GM12874 (cell line): Measurements from ENCODE around the gene GREM1.

Source experiments
- CTCF ChIP-seq: IDR thresholded peaks from 2 replicates; pipeline ENCODE4 v1.5.1; 2011; ENCODE audit warnings: low read depth, mild to moderate bottlenecking, control low read depth, low read length, moderate library complexity; ENCODE audit not compliant: insufficient read depth

Gene GREM1

DNA sequence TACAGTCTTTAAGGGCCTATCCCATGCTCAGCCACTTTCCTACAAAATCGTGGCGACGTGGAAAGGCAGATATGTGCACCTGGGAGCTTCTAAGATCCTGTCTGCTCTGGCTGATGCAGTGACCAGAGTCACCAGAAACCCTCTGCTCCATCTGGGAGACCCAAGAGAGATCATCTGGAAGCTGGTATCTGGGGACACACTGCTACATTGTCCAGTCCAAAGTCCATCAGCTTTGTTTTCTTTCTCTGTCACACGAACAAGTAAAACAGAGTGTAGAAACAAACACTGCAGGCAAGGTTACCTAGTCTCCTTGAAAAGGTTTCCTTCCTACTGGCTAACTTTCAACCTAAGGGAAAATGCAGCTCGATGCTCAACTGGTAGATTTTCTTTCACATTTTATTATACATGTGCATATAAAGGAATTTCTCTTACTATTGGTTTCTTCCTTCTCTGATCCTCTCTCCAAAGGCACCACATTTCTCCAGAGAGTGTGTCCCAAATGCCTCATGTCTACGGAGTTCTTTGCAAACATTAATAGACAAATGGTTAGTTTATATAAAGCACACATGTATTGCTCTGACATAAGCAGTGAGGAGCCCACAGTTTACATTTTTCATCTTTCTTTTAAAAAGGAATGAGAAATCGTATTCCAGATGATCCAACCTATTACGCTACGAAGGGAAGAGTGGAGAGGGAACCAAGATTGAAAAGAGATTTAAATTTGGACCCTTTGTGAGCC is 8.3 kb upstream of the GREM1 start:
- TF ChIP-seq CTCF, result no peak

DNA sequence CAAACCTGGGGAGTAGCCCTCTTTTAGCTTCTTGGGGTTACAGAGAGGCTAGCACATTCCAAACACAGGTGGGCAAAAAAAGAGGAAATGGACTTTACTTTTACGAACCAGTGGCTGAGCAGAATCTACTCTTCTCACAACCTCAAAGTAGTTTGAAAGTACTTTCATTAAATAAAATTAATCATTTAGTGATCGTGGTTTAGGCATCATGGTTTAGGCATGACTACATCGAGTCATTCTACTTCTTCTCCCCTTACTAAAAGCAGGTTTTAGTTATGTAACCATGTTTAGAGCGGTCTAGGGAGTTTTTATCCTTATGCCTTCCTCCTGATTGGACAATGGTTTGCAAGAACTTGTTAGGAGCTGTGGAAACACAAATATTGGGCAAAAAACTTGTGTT is 2.5 kb upstream of the GREM1 start:
- TF ChIP-seq CTCF, result no peak

- TF ChIP-seq CTCF, result no peak
Measured at GRCh38 chr15:32716216-32716914, 1.4 kb upstream of the GREM1 start.

DNA sequence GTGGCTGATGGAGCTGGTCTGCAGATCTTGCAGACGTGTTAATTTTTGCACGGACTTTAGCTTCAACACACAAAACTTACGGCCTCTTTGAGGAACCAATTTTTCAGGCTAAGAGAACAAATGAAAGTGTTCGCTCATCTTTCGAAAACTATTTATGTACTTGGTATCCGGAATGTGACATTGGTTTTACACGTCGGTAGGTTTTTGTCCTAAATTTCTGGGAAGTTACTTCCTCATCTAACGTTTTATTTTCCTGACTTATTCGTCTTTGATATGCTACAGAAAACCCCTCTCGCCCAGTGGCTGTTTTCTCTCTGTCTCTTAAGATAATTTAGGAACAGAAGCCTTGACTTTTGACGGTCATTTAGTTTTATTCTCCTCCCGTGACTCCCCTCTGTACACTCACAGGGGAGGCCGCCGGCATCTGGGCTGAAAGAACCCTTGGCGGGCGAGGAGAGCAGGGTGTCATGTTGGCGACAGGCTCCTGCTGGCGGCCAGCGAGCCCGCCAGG is 834 bp upstream of the GREM1 start:
- no peak for TF ChIP-seq CTCF

GRCh38 chr15:32718227-32718820 is 520 bp downstream of the GREM1 start:
- TF ChIP-seq CTCF, result no peak

DNA sequence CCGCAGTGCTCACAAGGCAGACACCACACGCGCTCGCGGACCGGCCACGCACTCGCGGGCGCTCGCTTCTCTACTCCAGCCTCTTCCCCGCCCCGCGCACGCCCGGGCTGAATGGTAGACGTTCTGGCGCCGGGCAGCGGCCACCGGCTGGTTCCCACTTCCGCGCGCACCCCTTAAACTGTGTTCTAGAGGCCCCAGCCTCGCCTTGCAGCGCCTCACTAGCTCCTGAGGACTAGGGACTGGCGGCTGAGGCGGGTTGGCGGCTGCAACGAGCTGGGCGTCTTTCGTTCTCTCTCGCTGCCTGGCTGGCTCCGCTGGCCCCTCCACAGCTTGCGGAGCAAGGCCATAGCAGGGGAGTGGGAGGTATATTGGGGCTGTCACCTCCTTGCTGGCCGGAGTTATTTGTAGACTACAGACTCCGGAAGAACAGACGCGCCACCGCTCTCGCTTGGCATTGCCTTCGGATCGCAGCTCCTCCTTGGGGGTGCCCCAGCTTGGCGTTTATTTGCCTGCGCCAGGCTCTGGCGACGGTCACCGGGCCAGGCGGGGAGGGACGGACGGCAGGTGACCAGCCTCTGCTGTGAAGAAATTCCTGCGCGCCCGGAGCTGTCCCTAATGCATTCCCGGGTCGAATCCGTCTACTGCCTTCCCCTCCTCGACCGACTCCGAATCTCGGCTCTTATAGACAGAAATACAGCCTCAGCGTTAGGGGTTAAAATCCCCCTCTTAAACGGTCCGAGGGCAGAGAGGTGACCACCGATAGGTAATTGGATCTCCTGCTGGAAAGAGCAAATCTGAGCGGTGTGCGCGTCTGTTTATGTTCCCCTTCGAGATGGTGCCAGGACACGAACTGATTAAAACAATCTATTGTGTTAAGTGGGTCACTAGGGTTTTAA is 1.3 kb downstream of the GREM1 start:
- no peak for TF ChIP-seq CTCF

GRCh38 chr15:32721596-32721995 is 3.8 kb downstream of the GREM1 start:
- TF ChIP-seq CTCF, result no peak
